ENCODE results near the gene ZNF263. TPM values are rescaled to one million over a fixed set of nuclear protein-coding genes. Genes with fewer than 3 reads are reported as not detected.

Gene ZNF263
- total RNA-seq, 2 experiments from 2014 or later = 24.3 to 25.0 TPM

- Mint-ChIP-seq H3K36me3 (ENCODE audit: low read depth) (peaks cover 78% of the 10 kb centered on the region), H3K9me3 (ENCODE audit: insufficient read depth) (peaks cover 82% of the 10 kb centered on the region), H3K4me1 (ENCODE audit: low read depth) (no peaks in the 10 kb centered on the region), H3K4me3 (no peak overlapping the region), H3K27me3 (ENCODE audit: low read depth) (no peaks in the 10 kb centered on the region), H3K27ac (no peak overlapping the region)
- ATAC-seq = no peak
- ChIA-PET POLR2A (interaction anchor here (0.9 to 1.5 kb wide), 3 partner anchors 11 to 61 kb away, joined by 3 to 4 read pairs (median 4); partner anchors contain the start of genes ZNF200 and ZNF263), CTCF (no interaction called here)
- no peak for DNase-seq
Measured at GRCh38 chr16:3295783-3296182, 12.5 kb downstream of the ZNF263 start.

GRCh38 chr16:3304370-3304769 lies 21.1 kb downstream of the ZNF263 start:
- H3K9me3 Mint-ChIP-seq (ENCODE audit: insufficient read depth) = peaks cover 61% of the 10 kb centered on the region
- CTCF ChIA-PET = interaction anchor here (1.0 to 2.1 kb wide), 4 partner anchors 20 to 157 kb away, joined by 4 to 6 read pairs (median 5); no protein-coding TSS in a partner anchor
- H3K27me3 Mint-ChIP-seq (ENCODE audit: low read depth) = no peaks in the 10 kb centered on the region
- H3K27ac Mint-ChIP-seq = peak overlapping the region; percentile 89
- peaks cover 78% of the 10 kb centered on the region for H3K36me3 Mint-ChIP-seq (ENCODE audit: low read depth)
- peak overlapping the region; percentile 73 for H3K4me3 Mint-ChIP-seq
- POLR2A ChIA-PET = interaction anchor here (0.6 to 1.3 kb wide), 6 partner anchors 20 to 176 kb away, joined by 3 to 9 read pairs (median 4); partner anchors contain the start of gene ZNF174
- H3K4me1 Mint-ChIP-seq (ENCODE audit: low read depth) = peaks cover 22% of the 10 kb centered on the region
- ATAC-seq (no peak), DNase-seq (no peak)

GRCh38 chr16:3305109-3306068 lies 22.1 kb downstream of the ZNF263 start, which contains the start of the genes TIGD7 and ZNF75A:
Gene TIGD7, minus strand, starts transcription at chr16:3305430. Its CDS starts 4,816 bp downstream, at chr16:3300614.
Gene ZNF75A, plus strand, starts transcription at chr16:3305497. Its CDS starts 2,932 bp downstream, at chr16:3308429.
- peaks cover 52% of the 10 kb centered on the region for H3K9me3 Mint-ChIP-seq (ENCODE audit: insufficient read depth)
- ChIA-PET POLR2A (interaction anchor here (0.6 to 1.8 kb wide), 18 partner anchors 10 to 175 kb away, joined by 3 to 9 read pairs (median 5); partner anchors contain the start of genes ZNF174, ZNF263 and ZSCAN32), CTCF (interaction anchor here (0.8 to 2.1 kb wide), 5 partner anchors 22 to 156 kb away, joined by 3 to 6 read pairs (median 5); partner anchors contain the start of genes ZNF174 and ZSCAN32)
- H3K27ac Mint-ChIP-seq = peak within 1 kb of the TSS; percentile 89
- H3K36me3 Mint-ChIP-seq (ENCODE audit: low read depth) = peaks cover 78% of the 10 kb centered on the region
- H3K4me3 Mint-ChIP-seq = peak within 1 kb of the TSS; percentile 73
- peaks cover 22% of the 10 kb centered on the region for H3K4me1 Mint-ChIP-seq (ENCODE audit: low read depth)
- ATAC-seq (peak; percentile 97), DNase-seq (peak; percentile 89)
- no peaks in the 10 kb centered on the region for H3K27me3 Mint-ChIP-seq (ENCODE audit: low read depth)

GRCh38 chr16:3306078-3306477 lies 22.8 kb downstream of the ZNF263 start:
- H3K9me3 Mint-ChIP-seq (ENCODE audit: insufficient read depth) = peaks cover 45% of the 10 kb centered on the region
- peaks cover 22% of the 10 kb centered on the region for H3K4me1 Mint-ChIP-seq (ENCODE audit: low read depth)
- DNase-seq (no peak), ATAC-seq (no peak)
- peak overlapping the region; percentile 89 for H3K27ac Mint-ChIP-seq
- H3K4me3 Mint-ChIP-seq = peak overlapping the region; percentile 73
- no peaks in the 10 kb centered on the region for H3K27me3 Mint-ChIP-seq (ENCODE audit: low read depth)
- H3K36me3 Mint-ChIP-seq (ENCODE audit: low read depth) = peaks cover 79% of the 10 kb centered on the region
- CTCF ChIA-PET = interaction anchor here (0.8 to 2.1 kb wide), 2 partner anchors 22 to 95 kb away, joined by 3 to 5 read pairs; partner anchors contain the start of genes ZNF174 and ZSCAN32
- POLR2A ChIA-PET = interaction anchor here (0.6 to 1.8 kb wide), 12 partner anchors 10 to 95 kb away, joined by 3 to 9 read pairs (median 5); partner anchors contain the start of genes ZNF174, ZNF263 and ZSCAN32

GRCh38 chr16:3311496-3311895 lies 28.2 kb downstream of the ZNF263 start:
- ATAC-seq (no peak), DNase-seq (no peak)
- H3K27me3 Mint-ChIP-seq (ENCODE audit: low read depth) = no peaks in the 10 kb centered on the region
- H3K4me3 Mint-ChIP-seq = no peak overlapping the region
- H3K27ac Mint-ChIP-seq = no peak overlapping the region
- H3K36me3 Mint-ChIP-seq (ENCODE audit: low read depth) = peaks cover 93% of the 10 kb centered on the region
- CTCF ChIA-PET = no interaction called here
- POLR2A ChIA-PET = no interaction called here
- peaks cover 66% of the 10 kb centered on the region for H3K9me3 Mint-ChIP-seq (ENCODE audit: insufficient read depth)
- peaks cover 5% of the 10 kb centered on the region for H3K4me1 Mint-ChIP-seq (ENCODE audit: low read depth)

- H3K4me3 Mint-ChIP-seq = no peak overlapping the region
- no peak overlapping the region for H3K27ac Mint-ChIP-seq
Measured at GRCh38 chr16:3317315-3317999, 34.2 kb downstream of the ZNF263 start.

GRCh38 chr16:3321816-3322215 lies 38.5 kb downstream of the ZNF263 start:
- Mint-ChIP-seq H3K9me3 (ENCODE audit: insufficient read depth) (peaks cover 46% of the 10 kb centered on the region), H3K27ac (no peak overlapping the region), H3K4me3 (no peak overlapping the region), H3K4me1 (ENCODE audit: low read depth) (no peaks in the 10 kb centered on the region), H3K36me3 (ENCODE audit: low read depth) (peaks cover 24% of the 10 kb centered on the region), H3K27me3 (ENCODE audit: low read depth) (no peaks in the 10 kb centered on the region)
- POLR2A ChIA-PET = interaction anchor here (0.6 kb wide), 1 partner anchor 755 kb away, joined by 4 read pairs; no protein-coding TSS in a partner anchor
- DNase-seq (no peak), ATAC-seq (no peak)
- CTCF ChIA-PET = no interaction called here

More at GRCh38 chr16:3317315-3317999, 34.2 kb downstream of the ZNF263 start:
- POLR2A ChIA-PET = interaction anchor here (0.6 to 1.2 kb wide), 3 partner anchors 12 to 48 kb away, joined by 3 read pairs; partner anchors contain the start of genes TIGD7 and ZNF75A
- Mint-ChIP-seq H3K36me3 (ENCODE audit: low read depth) (peaks cover 62% of the 10 kb centered on the region), H3K9me3 (ENCODE audit: insufficient read depth) (peaks cover 83% of the 10 kb centered on the region), H3K4me1 (ENCODE audit: low read depth) (no peaks in the 10 kb centered on the region), H3K27me3 (ENCODE audit: low read depth) (no peaks in the 10 kb centered on the region)
- ATAC-seq = no peak
- no peak for DNase-seq
- CTCF ChIA-PET = no interaction called here

- no peak for ATAC-seq
- no peaks in the 10 kb centered on the region for H3K27me3 Mint-ChIP-seq (ENCODE audit: low read depth)
Measured at GRCh38 chr16:3327514-3327913, 44.2 kb downstream of the ZNF263 start.

GRCh38 chr16:3328104-3328503 lies 44.8 kb downstream of the ZNF263 start:
- no peak for DNase-seq
- CTCF ChIA-PET = no interaction called here
- POLR2A ChIA-PET = no interaction called here
- H3K27ac Mint-ChIP-seq = no peak overlapping the region
- no peaks in the 10 kb centered on the region for H3K36me3 Mint-ChIP-seq (ENCODE audit: low read depth)
- H3K4me3 Mint-ChIP-seq = no peak overlapping the region
- H3K4me1 Mint-ChIP-seq (ENCODE audit: low read depth) = no peaks in the 10 kb centered on the region
- no peak for ATAC-seq
- H3K9me3 Mint-ChIP-seq (ENCODE audit: insufficient read depth) = peaks cover 12% of the 10 kb centered on the region
- no peaks in the 10 kb centered on the region for H3K27me3 Mint-ChIP-seq (ENCODE audit: low read depth)

More at GRCh38 chr16:3327514-3327913, 44.2 kb downstream of the ZNF263 start:
- Mint-ChIP-seq H3K36me3 (ENCODE audit: low read depth) (no peaks in the 10 kb centered on the region), H3K4me3 (no peak overlapping the region), H3K9me3 (ENCODE audit: insufficient read depth) (peaks cover 11% of the 10 kb centered on the region), H3K4me1 (ENCODE audit: low read depth) (no peaks in the 10 kb centered on the region), H3K27ac (no peak overlapping the region)
- ChIA-PET POLR2A (no interaction called here), CTCF (no interaction called here)
- no peak for DNase-seq

- H3K36me3 Mint-ChIP-seq (ENCODE audit: low read depth) = no peaks in the 10 kb centered on the region
- no peak overlapping the region for H3K27ac Mint-ChIP-seq
- no peaks in the 10 kb centered on the region for H3K27me3 Mint-ChIP-seq (ENCODE audit: low read depth)
- no peak overlapping the region for H3K4me3 Mint-ChIP-seq
- ATAC-seq (no peak), DNase-seq (no peak)
- ChIA-PET POLR2A (no interaction called here), CTCF (no interaction called here)
- no peaks in the 10 kb centered on the region for H3K4me1 Mint-ChIP-seq (ENCODE audit: low read depth)
- H3K9me3 Mint-ChIP-seq (ENCODE audit: insufficient read depth) = peaks cover 14% of the 10 kb centered on the region
Measured at GRCh38 chr16:3328643-3329042, 45.4 kb downstream of the ZNF263 start.

All from activated CD8-positive, alpha-beta T cell treated with anti-CD3 and anti-CD28 coated beads, Interleukin-2, amount 10 ng/mL, durations not matched to agents 7 days and 5 days (primary cell).